Measurements from ENCODE around the gene CALML5. TPM values are rescaled to one million over a fixed set of nuclear protein-coding genes. Genes with fewer than 3 reads are reported as not detected.

Gene CALML5
- total and polyA plus RNA-seq, 9 of the 15 experiments (the other 6 are each of a cell fraction or from before 2014, with no cell fraction given): not detected

GRCh38 chr10:5480162-5480941, 19.0 kb downstream of the CALML5 start (continued):
- TF ChIP-seq, protein P1, sequence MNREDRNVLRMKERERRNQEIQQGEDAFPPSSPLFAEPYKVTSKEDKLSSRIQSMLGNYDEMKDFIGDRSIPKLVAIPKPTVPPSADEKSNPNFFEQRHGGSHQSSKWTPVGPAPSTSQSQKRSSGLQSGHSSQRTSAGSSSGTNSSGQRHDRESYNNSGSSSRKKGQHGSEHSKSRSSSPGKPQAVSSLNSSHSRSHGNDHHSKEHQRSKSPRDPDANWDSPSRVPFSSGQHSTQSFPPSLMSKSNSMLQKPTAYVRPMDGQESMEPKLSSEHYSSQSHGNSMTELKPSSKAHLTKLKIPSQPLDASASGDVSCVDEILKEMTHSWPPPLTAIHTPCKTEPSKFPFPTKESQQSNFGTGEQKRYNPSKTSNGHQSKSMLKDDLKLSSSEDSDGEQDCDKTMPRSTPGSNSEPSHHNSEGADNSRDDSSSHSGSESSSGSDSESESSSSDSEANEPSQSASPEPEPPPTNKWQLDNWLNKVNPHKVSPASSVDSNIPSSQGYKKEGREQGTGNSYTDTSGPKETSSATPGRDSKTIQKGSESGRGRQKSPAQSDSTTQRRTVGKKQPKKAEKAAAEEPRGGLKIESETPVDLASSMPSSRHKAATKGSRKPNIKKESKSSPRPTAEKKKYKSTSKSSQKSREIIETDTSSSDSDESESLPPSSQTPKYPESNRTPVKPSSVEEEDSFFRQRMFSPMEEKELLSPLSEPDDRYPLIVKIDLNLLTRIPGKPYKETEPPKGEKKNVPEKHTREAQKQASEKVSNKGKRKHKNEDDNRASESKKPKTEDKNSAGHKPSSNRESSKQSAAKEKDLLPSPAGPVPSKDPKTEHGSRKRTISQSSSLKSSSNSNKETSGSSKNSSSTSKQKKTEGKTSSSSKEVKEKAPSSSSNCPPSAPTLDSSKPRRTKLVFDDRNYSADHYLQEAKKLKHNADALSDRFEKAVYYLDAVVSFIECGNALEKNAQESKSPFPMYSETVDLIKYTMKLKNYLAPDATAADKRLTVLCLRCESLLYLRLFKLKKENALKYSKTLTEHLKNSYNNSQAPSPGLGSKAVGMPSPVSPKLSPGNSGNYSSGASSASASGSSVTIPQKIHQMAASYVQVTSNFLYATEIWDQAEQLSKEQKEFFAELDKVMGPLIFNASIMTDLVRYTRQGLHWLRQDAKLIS (CRISPR knock-in tag; IDR thresholded peaks at IDR 0.05): no peak
- no peak for TF ChIP-seq ZNF696 (CRISPR knock-in tag; conservative IDR thresholded peaks at IDR 0.05)
- TF ChIP-seq BRF1 (IDR thresholded peaks at IDR 0.05; ENCODE audit: borderline replicate concordance, extremely low read depth, insufficient read length): no peak
- no peak for TF ChIP-seq POLR2AphosphoS5 (IDR thresholded peaks at IDR 0.05; ENCODE audit: control insufficient read depth, insufficient read depth, low read depth, low read length)
- no peak for TF ChIP-seq IRF9 (tag; IDR thresholded peaks at IDR 0.05)
- 0 out of 2 replicates have a peak, but pooled peaks have one; percentile 8 for TF ChIP-seq LCOR (CRISPR knock-in tag; IDR thresholded peaks at IDR 0.05)
- TF ChIP-seq TAF7 (tag; IDR thresholded peaks at IDR 0.05): no peak
- TF ChIP-seq MEIS2 (IDR thresholded peaks at IDR 0.05; ENCODE audit: partially characterized antibody): peak; percentile 75
- TF ChIP-seq ELK1 (CRISPR knock-in tag; IDR thresholded peaks at IDR 0.05): no peak
- peak; percentile 97 for TF ChIP-seq PKNOX1 (IDR thresholded peaks at IDR 0.05)
- no peak for TF ChIP-seq CREM (IDR thresholded peaks at IDR 0.05; ENCODE audit: low read depth)
- peak; percentile 56 for TF ChIP-seq USF1 (CRISPR knock-in tag; IDR thresholded peaks at IDR 0.05)
- no peak for TF ChIP-seq POLR3G (IDR thresholded peaks at IDR 0.05; ENCODE audit: extremely low read depth, insufficient read length, insufficient replicate concordance)
- no peak for TF ChIP-seq SREBF2 (CRISPR knock-in tag; IDR thresholded peaks at IDR 0.05)
